Activated CD8-positive, alpha-beta memory T cell treated with anti-CD3 and anti-CD28 coated beads for 1 hour (primary cell): Measurements from ENCODE around the gene THAP7.
A peak's percentile ranks its signal among the peaks of the same experiment; 100 is the strongest.
"Not testable (repeated sequence)": the region's sequence is repeated elsewhere in the genome, so short reads cannot be mapped to it uniquely, and the experiment has no call there.

Experiments used
- DNase-seq, 2 donors: peaks; one replicate each; pipeline ENCODE4 v3.0.0-alpha.2; 2020; ENCODE audit warnings: low read depth in 1 of 2; ENCODE audit errors: extremely low read depth in 1 of 2

The THAP7 gene, protein sequence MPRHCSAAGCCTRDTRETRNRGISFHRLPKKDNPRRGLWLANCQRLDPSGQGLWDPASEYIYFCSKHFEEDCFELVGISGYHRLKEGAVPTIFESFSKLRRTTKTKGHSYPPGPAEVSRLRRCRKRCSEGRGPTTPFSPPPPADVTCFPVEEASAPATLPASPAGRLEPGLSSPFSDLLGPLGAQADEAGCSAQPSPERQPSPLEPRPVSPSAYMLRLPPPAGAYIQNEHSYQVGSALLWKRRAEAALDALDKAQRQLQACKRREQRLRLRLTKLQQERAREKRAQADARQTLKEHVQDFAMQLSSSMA

DNA sequence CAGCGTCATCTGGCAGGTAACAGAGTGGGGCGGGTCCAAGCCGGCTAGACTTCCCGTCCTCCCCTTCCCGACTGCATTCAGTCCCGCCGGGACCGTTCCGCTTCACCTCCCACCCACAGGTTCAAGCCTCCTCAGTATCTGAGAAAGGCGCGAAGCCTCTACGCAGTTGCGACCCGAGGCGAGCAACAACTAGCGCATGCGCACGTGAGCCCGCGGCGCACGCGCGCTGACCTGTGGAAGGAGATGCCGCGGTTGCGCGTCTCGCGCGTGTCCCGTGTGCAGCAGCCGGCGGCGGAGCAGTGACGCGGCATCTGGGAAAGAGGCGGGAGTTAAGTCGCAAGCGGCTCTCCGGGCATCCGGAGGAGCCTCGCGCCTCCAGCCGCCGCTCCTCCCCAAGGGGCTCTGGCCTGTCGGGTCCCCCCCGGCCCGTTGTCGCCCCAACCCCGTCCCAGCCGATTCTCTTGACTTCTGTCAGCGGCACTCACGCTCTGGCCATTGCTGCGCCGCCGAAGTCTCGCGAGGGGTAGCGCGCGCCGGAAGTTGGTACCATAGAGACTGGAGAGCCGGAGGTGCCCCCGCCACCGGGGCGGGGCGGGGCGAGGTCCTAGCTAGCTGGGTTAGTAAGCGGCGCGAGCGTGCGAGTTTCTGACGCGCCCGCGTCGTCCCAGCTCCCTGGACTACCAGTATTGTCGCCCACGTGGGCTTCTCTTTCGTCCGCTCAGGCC is at the start of gene THAP7:
Gene THAP7, minus strand, starts transcription at position 518 of the 725 bp plus-strand sequence. Its CDS starts 207 bp downstream, at position 311.
- peak; percentile 90 to 97 for DNase-seq

GRCh38 chr22:21051145-21051830 is 49.4 kb upstream of the THAP7 start:
- no peak for DNase-seq

DNA sequence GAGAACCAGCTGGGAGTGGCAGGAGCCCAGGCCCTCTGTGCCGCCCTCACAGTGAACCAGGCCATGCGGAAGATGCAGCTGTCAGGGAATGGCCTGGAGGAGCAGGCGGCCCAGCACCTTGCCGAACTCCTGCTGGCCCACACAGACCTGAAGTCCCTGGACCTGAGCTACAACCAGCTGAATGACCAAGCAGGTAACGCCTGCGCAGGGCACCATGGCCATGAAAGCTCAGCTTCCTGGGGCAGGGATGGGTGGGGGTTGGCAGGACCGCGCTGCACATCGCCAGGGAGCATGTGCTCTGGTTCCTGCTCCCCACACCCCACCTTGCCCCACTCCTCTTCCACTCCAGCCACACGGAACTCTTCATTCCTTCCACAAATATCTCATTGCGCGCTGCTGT is 47.0 kb upstream of the THAP7 start:
- DNase-seq = not testable (repeated sequence)

- not testable (repeated sequence) for DNase-seq
Measured at GRCh38 chr22:21048448-21048847, 46.5 kb upstream of the THAP7 start.

DNA sequence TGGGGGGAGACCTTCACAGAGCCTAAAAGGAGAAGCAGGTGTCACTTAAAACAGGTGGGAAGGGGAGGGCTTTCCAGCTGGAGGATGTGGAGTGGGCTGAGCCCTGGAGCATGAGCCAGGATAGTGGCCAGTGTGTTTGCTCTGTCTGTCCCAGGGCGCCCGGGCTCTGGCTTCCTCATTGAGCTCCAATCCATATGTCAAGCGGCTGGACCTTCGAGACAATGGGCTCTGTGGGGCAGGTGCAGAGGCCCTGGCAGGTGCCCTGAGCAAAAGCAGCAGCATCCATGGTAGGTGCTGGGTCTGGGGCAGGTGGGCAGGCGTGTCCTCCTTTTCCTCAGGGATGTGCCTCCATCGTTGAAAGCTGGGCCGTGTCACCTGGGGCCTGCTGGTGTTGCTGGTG is 45.8 kb upstream of the THAP7 start:
- no peak for DNase-seq

GRCh38 chr22:21047035-21047661 is 45.2 kb upstream of the THAP7 start:
- no peak for DNase-seq

GRCh38 chr22:21045585-21046294 is 43.8 kb upstream of the THAP7 start, which contains the start of gene LRRC74B:
LRRC74B (plus strand) TSS chr22:21045946; CDS start chr22:21045987, 41 bp downstream.
- DNase-seq = peak; percentile 17 to 58

- no peak for DNase-seq
Measured at GRCh38 chr22:21044931-21045584, 43.1 kb upstream of the THAP7 start.

GRCh38 chr22:21043860-21044535 is 42.1 kb upstream of the THAP7 start:
- no peak for DNase-seq

- DNase-seq = no peak
Measured at GRCh38 chr22:21042978-21043859, 41.3 kb upstream of the THAP7 start.

DNA sequence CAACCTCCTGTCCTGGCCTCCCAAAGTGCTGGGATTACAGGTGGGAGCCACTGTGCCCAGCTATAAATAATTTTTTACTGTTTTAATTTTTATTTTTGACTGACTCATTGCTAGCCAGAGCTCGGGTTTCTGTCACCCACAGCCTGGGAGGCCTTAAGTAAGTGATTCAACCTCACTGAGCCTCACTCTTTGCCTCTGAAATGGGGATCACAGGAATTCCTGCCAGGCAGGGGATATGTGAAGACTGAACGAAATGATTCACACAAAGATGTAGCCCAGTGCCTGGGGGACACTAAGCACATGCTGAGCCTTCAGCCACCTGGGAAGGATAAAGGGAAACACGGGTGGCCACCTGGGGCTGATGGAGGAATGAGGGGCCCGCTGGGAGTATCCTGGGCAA is 40.0 kb upstream of the THAP7 start:
- DNase-seq = no peak

DNA sequence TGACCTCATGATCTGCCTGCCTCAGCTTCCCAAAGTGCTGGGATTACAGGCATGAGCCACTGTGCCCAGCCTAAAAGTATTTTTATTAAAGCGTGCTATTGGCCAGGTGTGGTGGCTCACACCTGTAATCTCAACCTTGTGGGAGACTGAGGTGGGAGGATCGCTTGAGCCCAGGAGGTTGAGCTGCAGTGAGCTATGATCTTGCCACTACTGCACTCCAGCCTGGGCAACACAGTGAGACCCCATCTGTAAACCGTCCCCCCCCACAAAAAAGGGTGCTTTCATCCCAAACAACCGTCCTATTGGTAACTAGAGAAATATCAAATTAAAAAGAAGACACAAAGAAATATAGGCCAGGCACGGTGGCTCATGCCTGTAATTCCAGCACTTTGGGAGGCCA is 37.2 kb upstream of the THAP7 start:
- DNase-seq = not testable (repeated sequence)

GRCh38 chr22:21038405-21038804 is 36.5 kb upstream of the THAP7 start:
- DNase-seq = no peak

- DNase-seq = no peak
Measured at GRCh38 chr22:21034989-21035388, 33.1 kb upstream of the THAP7 start.

DNA sequence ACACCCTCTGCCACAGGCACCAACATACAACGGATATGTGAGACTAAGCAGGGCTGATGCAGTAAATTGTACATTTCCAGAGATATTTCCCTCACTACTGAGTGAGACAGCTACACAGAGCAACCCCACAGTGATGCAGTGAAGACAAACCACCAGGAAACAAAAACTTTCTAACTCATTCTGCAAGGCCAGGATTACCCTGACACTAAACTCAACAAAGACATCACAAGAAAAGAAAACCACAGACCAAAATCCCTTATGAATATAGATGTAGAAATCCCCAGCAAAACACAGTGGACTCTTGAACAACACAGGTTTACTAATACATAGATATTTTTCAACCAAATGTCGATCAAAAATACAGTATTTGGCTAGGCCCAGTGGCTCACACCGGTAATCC is 32.0 kb upstream of the THAP7 start:
- DNase-seq = no peak

DNA sequence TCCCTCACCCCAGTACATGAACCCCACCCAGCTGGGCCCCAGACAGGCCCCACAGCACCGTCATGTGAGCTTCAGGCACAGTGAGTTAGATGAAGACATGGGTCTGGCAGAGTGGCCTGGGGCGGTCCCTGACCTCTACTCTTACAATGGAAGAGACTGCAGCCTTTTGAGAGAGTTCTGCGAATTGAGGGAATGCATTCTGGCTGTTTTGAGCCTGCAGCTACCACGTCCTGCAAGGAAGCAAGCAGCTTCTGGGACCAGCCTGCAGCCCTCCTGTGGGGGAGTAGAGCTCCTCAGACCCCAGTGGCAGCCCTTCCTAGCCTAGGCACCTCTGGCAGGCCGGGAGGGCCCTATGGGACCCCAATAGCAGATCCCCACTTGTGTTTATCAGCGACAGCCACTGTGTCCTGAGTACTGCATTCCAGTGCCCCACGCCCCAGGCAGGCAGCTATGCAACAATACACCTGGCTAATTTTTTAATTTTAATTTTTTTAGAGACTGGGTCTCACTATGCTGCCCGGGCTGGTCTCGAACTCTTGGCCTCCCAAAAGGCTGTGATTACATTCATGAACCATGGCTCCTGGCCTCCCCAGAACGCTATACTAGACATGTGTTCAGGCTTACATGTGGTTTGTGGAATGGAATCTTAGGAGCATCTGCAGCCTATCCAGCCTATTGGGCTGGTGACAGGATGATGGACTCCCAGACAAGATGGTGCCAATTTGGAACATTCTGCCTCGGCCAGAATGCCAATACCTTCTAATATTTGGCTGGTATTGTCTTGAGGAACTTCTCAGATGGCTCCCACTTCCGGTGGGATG is 31.2 kb upstream of the THAP7 start:
- DNase-seq = no peak

DNA sequence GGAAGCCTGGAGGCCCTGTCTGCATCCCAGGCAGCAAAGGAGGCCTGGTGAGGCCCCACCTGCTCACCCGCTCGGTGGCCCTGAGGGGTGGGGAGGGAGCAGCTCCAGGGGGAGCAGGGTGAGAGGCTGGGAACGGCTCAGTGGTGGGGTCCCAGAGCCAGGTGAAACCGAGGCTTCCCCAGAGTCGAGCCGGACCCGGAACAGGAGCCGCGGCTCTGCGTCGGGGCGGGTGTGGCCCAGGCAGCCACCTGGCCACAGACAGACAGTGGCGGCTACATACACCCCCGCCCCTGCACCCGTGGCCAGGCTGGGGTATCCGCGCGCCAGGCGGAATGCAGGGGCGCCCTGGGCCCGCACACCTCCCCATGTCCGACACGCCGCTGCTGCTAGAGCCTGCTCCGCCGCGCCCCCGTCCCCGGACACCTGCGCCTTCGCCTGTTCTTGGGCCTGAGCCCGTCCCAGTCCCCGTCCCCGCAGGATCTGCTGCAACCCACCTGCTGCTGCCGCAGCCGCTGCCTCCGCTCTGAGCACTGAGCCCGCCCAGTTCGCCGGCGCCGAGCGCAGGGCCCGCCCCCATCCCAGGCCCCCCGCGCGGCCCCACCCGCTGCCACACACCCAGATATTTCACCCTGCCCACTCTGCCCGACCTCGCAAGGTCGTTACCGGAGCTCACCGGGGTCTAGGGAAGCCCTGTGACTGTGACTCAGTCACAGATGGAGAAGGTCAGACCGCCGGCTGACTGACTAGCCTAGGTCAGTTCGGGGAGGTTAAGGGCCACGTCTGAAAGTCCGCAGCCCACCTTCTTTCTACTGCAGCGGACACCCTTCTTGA is 30.3 kb upstream of the THAP7 start, which contains the start of gene SLC7A4:
Gene SLC7A4, minus strand, starts transcription at position 525 of the 831 bp plus-strand sequence. CDS start 749 bp downstream, outside the sequence.
- DNase-seq = no peak
